Fibroblast of skin of right biceps (primary cell): ENCODE data around the gene FGFR4.
"Not testable (repeated sequence)": the region's sequence is repeated elsewhere in the genome, so short reads cannot be mapped to it uniquely, and the experiment has no call there.

Experiments used
- DNase-seq: peaks from one replicate; pipeline ENCODE4 v3.0.0-alpha.2; 2013

Gene FGFR4

DNA sequence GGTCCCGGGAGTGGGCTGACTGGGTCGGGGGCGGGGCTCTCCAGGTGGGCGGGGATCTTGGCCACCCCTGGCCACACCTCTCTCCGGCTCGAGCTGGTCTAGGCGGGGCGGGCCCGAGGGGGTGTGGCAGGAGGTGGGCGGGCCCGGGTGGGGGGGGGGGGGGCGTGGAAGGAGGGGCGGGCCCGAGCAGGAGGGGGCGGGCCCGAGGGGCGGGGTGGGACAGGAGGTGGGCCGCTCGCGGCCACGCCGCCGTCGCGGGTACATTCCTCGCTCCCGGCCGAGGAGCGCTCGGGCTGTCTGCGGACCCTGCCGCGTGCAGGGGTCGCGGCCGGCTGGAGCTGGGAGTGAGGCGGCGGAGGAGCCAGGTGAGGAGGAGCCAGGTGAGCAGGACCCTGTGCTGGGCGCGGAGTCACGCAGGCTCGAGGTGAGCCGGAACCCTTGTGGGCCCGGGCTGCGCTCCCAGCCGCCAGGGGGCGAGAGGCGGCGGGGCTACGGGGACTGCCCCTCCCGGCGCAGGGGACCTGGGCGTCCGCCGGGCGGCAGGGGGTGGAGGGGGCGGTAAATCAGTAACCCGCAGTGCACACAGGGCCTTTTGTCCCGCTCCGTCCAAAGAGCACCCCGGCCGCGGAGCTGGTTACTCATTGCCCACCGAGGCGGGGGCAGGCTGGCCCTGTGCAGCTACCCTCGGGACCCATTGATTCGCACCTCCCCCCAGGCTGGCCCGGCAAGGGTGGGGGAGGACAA is at the start of gene FGFR4:
TSS of gene FGFR4 (plus strand) at position 262 of the 744 bp plus-strand sequence. CDS start 2,688 bp downstream, outside the sequence.
- peak; percentile 70 for DNase-seq

DNA sequence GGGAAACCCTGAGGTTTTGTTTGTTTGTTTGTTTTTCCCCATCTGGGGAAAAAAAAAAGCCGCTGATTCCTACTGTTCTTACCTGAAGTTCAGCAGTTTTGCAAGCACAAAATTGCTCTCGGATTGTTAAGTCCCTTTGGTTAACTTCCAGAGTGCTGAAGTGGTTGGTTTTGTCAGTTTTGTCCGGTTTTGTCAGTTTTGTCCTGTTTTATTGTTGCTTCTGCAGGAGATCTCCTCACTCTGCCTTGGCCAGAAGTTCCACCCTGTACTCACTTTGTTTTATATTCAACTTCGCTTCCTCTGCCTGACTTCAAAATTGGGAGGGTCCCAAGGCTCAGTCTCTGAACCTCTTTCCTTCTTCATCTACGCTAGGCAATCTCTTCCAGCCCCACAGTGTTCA is 49.8 kb upstream of the FGFR4 start:
- DNase-seq: no peak

DNA sequence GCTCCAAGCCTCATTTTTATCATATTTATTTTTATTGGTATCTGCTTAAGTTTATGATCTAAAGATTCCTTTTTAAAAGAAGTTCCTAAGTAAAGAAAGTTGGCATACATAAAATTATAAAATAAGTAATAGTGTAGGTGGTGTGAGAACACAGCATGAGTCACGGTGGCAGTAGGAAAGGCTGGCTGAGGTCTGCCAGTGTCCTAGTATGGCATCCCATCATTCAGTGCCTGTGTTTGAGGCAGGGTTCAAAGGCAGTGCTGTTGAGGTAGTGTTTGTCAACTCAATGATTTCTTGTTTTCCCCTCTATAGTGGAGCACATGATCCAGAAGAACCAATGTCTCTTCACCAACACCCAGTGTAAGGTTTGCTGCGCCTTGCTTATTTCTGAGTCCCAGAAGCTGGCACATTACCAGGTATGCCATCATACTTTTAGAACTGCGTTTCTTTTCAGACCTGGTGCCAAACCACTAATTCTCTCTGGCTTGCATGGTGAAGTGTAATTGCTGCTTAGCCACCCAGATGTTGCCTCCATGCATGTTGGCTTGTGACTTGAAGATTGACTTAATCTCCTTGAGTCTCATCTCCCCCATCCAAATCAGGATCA is 45.8 kb upstream of the FGFR4 start:
- peak; percentile 58 for DNase-seq

DNA sequence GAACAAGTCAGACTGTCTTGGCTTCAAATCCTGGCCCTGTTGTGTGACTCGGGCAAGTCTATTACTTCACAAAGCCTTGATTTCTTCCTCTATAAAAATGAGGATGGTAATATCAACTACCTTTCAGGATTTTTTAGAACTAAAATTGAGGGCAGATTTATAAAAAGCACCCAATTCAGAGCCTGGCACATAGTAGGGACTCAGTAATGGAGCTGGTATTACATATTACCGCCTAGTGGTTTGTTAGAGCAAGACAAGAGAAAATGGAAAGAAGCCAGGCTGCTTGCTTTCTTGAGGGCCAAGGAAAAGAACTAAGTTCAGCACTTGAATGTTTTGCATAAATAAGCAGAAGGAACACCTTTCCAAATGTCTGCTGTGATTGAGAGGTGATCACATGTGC is 44.8 kb upstream of the FGFR4 start:
- no peak for DNase-seq

DNA sequence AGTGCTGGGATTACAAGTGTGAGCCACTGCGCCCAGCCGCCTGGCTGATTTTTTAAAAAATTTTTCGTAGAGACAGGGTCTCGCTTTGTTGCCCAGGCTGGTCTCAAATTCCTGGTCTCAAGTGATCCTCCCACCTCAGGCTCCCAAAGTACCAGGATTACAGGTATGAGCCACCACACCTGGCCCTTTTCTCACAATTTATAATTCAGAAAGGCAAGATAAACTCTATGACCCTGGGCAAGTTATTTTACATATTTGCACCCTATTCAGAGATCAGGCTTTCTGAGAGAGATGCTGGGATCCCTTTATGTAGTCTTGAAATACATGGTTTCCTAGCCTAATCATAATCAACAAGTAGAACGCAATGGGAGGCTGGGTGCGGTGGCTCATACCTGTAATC is 43.6 kb upstream of the FGFR4 start:
- DNase-seq: no peak

DNA sequence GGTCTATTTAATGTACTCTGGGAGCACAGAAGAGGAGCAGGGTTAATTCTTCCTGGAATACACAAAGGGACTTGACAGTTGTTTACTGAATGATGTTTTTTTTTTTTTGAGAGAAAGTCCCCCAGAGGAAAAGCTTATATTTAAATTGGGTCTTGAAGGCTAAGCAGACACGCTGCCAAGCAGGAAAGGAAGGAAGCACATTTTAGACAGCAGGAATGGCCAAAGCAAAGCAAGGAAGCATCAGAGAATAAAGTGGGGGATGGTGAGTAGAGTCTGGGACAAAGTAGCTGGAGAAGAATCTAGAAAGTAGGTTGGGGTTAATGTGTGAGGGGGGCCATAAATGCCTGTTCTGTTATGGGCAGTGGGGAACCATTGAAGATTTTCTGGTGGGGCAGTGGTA is 42.8 kb upstream of the FGFR4 start:
- DNase-seq: no peak

DNA sequence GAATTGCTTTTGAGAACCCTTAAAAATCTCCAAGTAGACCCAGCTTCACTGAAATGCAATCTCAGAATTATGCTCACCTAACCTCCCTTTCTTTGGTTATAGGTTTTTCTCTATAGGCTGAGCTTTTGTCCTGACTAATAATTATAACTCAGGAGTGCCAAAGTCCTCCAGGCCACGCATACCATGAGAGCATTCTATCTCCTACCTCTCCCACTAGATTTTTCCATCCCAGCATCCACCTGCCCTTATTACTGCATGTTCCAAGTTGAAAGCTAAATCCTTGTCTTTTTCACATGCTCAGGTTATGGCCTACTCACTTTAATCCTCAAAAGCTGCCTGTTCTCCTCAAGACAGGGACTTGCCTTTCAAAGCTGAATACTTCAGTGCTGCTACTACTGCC is 42.1 kb upstream of the FGFR4 start:
- DNase-seq: no peak

DNA sequence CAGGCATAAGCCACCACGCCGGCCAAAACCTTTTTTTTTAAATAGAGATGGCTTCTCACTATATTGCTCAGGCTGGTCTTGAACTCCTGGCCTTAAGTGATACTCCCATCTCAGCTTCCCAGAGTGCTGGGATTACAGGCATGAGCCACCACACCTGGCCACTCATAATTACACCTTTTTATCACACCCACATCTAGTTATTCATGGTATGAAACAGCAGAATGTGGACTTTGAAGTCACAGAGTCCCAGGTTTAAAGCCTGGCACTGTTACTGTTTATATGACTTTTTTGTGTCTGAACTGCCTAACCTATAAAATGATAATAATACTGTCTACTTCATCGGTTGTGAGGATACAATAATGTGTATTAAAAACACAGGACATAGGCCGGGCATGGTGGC is 41.1 kb upstream of the FGFR4 start:
- no peak for DNase-seq

DNA sequence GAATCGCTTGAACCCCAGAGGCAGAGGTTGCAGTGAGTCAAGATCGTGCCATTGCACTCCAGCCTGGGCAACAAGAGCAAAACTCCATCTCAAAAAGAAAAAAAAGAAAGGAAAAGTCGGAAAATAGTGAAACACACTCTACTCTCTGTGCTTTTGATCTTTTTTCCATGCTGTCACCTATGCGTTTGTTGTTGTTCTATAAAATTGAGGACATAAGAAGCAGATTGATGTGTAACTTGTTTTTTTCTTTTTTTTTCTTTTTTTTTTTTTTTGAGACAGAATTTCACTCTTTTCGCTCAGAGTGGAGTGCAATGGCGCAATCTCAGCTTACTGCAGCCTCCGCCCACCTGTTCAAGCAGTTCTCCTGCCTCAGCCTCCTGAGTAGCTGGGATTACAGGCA is 38.2 kb upstream of the FGFR4 start:
- not testable (repeated sequence) for DNase-seq

DNA sequence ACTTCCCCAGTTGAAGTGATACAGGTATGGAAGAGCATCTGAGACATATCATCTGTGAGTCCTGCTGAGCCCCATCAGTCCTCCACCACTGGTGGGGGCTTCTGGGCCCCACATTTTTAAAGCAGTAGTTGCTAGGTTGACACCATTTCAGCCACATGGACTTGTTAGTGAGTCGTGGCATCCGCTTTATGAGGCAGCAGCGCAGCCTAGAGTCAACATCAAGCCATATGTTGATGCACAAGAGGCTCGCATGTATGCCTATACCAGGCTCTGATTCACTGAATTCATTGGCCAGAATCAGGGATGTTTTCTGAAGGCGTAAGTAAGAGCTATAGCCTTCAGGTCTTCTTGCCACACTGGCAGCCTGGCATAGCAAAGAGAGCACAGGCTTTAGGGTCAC is 37.4 kb upstream of the FGFR4 start:
- no peak for DNase-seq

DNA sequence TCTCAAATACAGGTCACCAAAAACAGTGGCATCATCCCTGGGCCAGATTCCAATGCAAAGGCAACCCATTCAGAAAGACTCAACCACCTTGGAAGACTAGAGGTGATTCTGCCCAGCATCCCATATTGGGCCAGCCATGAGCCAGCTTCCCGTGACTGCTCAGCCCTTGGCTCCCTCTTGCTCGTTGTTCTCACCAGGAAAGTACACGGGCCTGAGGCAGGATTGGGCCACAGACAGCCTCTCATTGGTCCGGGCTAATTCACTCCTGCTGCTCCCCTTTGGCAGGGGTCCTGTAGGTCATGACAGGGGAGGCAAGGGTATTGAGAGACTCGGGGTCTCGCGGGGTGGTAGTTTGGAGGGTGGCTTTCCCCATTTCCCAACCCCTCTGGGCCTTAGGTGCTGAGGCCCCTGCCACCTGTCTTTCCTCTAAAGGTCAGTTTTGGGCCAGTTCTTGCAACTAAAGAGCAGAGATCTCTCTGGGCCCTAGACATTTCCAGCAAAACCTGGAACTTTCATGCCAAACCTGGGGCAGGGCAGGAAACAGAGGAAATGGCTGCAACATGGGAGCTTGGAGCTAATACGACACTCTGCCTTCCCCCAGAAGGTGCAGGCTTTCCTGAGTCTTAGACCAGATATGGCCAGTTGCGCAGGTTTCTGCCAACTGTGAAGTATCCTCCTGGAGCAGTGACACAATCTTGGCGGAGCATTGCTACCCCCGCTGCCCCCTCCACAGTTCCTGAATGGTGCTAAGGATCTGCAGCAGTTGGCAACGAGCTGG is 22.0 kb upstream of the FGFR4 start:
- no peak for DNase-seq

DNA sequence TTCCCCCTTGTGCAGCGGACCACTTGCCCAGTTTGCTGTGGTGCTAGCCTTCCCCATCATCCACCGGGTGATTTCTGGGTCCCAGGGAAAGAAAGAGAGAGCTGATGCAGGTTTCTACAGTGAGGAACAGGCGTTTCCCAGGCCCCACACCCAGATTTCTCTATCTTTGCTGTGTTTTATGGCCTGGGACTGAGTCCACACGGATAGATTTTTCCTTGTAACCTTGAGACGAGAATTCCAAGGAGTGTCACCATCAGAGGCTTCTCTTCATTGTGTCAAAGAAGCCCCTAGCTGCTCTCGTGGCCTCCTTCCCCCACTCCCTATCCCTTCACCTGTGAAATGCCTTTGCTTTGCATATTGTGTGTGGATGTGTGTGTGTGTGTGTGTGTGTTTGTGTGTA is 21.2 kb upstream of the FGFR4 start:
- DNase-seq: no peak

DNA sequence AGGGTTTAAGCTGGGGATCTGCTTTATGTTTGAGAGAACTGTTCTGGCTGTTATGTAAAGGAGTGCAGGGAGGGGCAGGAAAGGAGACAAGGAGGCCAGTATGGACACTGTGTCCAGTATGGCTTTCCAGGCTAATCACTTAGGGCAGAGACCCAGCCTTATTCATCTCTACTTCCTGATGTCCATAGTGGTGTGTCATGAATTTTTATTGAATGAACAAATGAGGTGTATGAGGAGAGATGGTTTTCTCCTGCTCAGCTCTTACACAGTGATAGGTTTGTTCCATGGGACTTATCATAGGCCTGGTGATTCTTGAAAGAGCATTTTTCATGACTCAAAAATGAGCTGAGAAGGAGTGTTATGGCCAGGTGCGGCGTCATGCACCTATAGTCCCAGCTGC is 20.5 kb upstream of the FGFR4 start:
- DNase-seq: no peak

DNA sequence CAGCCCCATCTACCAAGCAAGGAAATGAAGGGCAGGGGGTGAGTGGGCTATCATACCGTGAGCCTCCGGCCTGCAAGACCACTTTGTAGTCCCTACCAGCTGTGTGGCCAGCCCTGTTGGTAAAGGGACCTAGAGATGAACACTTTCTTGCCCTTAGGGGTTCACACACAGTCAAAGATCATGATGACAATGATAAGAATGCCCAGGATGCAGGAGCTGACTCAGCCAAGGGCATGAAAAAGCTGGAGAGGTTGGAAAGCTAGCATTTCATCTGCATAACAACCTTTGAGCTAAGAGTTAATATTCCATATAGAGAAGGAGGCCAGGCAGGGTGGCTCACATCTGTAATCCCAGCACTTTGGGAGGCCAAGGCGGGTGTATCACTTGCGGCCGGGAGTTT is 19.2 kb upstream of the FGFR4 start:
- no peak for DNase-seq

DNA sequence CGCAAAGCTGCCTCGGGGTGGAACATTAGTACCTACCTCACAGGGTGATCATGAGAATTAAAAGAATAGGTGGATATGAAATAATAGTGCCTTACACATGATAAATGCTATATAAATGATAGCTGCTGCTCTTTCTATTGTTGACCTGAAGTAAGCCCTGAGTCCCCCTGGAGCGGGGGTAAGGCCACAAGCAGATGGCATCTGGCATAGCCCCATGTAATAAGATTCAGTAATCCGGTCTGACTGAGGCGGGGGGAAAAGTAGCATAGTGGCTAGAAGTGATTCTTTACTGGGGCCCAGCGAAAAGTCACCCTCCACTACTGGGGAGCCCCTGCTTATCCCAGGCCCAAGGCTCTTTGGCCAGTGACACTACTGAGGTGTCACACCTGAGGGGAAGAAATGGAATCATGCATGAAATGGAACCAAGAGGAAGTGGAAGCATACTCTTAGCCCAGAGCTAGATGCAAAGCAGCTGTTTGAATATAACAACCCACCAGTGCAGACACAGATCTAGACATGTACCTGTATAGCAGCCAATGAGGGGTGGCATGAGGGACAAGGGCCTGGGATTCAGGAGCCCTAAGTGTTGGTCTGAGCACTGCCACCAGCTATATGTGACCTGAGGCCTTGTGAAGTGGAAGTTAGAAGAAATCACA is 16.1 kb upstream of the FGFR4 start:
- DNase-seq: no peak

DNA sequence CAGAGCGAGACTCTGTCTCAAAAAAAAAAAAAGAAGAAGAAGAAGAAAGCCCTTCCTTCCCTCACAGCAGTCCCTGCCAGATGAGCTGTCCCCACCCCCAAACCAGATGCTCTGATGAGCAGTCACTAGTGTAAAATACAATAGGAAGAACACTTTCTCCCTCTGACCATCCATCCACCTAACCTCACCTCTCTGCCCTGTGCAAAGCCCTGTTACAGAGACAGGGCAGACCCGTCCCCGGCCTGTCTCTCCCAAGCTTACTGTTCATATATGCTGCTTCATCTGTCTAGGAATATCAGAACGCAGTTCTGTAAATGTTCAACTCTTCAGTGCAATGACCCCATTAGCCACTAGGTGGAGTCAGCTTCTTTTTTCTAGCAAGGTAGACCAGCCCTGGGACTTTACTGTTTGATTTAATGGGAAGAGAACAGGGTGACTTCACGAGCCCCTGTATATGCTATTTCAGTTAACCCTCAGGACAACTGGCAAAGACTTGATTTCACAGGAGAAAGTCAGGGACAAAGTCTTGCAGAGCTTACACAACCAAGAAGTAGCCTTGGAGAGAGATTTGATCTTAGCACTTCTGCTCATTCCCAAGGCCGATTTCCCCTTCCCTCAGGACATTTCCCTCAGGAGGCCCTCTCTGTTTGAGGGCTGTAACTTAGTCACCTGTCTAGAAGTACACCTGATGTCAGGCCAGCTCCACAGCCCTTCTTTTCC is 14.9 kb upstream of the FGFR4 start:
- peak; percentile 77 for DNase-seq

DNA sequence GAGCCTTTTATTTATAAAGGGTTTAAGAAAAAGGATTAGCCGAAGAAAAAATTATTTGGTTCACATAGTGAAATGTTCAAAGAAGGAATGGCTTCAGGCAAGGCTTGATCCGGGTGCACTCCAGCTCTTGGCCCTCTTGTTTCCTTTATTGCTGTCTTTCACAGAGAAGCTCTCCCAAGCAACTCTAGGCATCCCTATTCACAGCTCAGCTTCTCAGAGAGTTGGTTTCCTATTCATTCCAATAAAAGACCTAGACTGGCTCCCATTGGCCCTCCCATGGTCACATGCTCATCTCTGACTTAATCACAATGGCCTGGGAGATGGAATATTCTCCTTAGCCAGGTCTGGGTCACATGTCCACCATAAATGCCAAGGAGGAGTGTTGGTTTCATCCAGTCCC is 9.4 kb upstream of the FGFR4 start:
- no peak for DNase-seq

DNA sequence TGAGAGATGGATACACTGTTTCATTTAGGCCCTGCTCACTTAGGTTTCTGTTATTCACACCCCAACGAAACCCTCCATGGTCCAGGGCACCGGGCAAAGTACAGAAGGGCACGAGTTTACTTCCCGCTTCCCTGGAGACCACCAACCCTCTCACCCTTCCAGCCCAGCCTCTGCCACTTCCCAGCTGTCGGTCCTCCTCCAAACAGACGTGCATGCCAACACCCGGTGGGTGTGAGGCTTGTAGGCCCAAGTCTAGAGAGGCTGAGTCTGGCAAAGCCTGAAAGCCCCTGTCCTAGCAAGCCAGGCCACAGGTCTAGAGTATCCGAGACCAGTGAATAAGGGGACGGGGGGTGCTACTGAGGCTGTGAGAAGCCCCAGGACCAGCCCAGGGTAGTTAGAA is 7.1 kb upstream of the FGFR4 start:
- DNase-seq: no peak

DNA sequence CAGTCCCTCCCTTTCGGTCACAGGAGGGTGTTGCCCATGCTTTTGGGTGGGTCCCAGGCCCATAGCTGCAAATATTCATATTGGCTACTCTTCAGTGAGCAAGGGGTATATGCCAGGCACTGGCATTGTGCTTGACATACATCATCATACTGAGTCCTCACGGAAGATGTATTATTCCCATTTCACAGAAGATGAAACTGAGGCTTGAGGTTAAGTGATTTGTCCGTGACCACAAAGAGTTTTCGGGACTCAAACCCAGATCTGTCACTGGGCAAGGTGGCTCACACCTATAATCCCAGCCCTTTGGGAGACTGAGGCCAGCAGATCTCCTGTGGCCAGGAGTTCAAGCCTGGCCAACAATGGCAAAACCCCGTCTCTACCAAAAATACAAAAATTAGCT is 6.5 kb upstream of the FGFR4 start:
- DNase-seq: no peak

DNA sequence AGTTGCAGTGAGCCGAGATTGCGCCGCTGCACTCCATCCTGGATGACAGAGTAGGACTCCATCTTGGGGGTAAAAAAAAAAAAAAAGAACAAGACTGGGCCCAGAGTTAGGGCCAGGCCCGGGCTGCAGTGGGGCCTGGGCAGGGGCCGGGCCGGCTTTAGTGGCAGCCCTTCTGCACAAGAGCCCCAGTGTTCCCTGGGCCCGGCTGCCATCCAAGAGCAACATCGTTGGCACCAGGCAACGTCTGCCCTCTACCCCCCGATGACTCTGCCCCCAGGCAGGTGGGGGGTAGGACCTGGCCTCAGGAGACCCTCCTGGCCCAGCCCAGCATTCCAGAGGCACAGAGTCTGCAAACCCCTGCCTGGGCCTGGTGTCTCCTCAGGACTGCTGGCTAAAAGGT is 4.9 kb upstream of the FGFR4 start:
- DNase-seq: no peak

DNA sequence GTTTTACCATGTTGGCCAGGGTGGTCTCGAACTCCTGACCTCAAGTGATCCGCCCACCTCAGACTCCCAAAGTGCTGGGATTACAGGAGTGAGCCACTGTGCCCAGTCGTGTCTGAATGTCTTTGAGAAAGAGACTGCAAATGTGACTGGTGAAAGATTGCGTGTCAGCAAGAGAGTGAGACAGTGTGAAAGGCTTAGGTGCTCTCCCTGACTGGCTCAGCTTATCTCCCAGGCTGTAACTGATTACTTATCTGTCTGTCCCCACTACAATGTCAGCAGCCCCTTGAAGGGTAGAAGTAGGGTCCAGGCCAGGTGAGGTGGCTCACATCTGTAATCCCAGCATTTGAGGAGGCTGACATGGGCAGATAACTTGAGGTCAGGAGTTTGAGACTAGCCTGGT is 3.4 kb upstream of the FGFR4 start:
- no peak for DNase-seq

DNA sequence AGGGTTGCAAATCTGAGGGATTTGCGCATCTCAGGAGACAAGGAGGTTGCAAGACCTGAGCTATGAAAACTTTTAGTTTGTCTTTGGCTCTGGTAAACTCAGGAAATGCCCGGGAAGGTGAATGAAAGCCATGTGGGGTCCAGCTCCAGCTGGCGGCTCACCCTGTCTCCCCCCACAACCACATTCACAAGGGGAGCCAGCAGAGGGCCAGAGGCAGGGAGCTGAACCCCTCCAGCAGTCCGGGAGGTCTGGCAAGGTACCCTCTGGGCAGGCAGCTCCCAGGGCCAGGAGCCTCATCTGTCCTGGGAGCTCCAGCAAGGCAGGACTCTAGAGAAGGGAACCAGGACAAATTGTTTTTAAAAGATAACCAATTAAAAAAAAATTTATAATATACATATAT is 2.5 kb upstream of the FGFR4 start:
- no peak for DNase-seq
